Epithelial cell of esophagus (primary cell): ENCODE results near the gene CNTNAP2.

Experiments
- DNase-seq: peaks from one replicate; pipeline ENCODE4 v3.0.0; 2010; ENCODE audit warnings: low read depth
- H3K4me3 ChIP-seq: 2 replicates; pipeline ENCODE4 v1.5.1; 2011; ENCODE audit warnings: mild to moderate bottlenecking, low read length, control low read depth
- TF ChIP-seq, protein P1 (sequence below): IDR thresholded peaks from 2 replicates; pipeline ENCODE4 v1.5.1; 2011; ENCODE audit warnings: low read depth, mild to moderate bottlenecking, low read length, control low read depth, inconsistent platforms; ENCODE audit not compliant: insufficient read depth; ENCODE audit errors: missing control alignments

The CNTNAP2 gene

DNA sequence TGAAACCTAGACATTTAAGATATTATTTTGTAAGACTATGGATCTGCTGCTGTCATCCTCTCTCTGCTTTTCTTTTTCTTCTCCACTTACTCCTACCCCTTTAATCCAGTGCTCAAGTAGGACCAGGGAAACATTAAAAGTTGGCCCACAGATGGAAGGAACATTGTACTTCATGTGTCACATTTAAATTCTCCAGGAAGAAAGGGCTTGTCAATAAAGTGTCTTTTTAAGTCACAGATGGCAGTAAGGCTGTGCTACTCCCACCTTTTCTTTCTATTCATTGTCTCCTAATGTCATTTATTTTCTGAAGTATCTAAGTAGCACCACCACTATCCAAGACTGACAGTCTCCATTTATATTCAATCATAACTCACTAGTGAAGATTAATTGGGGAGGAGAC, 1736.2 kb downstream of the CNTNAP2 start:
- TF ChIP-seq, protein P1, sequence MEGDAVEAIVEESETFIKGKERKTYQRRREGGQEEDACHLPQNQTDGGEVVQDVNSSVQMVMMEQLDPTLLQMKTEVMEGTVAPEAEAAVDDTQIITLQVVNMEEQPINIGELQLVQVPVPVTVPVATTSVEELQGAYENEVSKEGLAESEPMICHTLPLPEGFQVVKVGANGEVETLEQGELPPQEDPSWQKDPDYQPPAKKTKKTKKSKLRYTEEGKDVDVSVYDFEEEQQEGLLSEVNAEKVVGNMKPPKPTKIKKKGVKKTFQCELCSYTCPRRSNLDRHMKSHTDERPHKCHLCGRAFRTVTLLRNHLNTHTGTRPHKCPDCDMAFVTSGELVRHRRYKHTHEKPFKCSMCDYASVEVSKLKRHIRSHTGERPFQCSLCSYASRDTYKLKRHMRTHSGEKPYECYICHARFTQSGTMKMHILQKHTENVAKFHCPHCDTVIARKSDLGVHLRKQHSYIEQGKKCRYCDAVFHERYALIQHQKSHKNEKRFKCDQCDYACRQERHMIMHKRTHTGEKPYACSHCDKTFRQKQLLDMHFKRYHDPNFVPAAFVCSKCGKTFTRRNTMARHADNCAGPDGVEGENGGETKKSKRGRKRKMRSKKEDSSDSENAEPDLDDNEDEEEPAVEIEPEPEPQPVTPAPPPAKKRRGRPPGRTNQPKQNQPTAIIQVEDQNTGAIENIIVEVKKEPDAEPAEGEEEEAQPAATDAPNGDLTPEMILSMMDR: no peak
- no peak overlapping the region for H3K4me3 ChIP-seq
- no peak for DNase-seq

DNA sequence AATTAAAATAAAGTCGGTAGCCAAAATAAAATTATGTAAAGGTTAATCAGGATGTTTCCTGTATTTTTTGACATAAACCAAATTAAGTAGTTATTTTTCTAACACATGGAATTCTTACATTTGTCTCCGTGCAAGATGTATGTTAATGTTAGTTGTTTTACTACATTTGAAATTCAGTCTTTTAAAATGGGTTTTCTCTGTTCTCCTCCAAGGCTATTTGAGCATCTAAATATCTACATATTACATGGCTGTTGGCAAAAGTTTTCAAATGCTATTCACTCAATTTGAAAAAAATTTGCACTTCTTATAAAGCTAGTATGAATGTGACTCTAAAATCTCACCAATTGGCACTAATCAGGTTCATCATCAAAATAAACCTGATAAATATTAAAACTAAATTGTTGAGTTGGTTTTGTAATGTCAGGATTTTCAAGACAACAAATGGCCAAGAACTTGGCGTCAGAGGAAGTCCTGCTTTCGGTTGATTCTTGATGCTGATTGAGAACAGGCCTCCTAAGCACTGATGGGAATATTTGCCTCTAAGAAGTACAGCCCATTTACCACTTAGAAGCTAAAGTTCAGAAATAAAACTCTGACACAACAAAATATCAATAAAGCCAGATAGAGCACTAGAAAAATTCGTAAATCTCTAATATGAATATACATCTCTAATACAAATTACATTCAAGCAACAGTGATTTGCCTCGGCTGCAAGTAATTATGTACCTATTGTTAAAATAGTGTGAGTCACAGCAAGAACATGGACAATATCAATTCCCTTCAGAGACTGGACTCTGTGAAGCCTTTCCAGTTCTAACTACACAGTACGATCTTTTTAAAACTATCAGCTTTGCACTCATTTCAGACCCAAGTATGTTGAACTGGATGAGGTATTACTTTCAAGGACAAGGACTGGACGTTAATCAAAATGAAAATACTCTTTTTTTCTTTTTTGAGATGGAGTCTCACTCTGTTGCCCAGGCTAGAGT, 1740.8 kb downstream of the CNTNAP2 start:
- DNase-seq: no peak
- no peak overlapping the region for H3K4me3 ChIP-seq
- TF ChIP-seq, protein P1: no peak

DNA sequence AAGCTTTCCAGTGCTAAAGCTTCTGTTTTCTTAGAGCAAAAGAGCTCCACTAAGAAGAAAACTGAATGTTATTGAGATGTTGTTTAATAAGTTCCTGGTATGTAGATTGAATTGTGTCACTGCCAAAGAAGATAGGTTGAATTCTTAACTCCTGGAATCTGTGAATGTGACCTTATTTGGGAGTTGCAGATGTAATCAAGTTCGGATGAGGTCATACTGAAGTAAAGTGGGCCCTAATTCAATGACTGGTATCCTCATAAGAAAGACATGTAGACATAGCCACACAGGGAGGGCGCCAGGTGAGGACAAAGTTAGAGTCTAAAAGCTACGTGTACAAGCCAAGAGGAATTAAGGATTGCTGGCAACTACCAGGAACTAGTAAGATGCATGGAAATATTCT, 1741.8 kb downstream of the CNTNAP2 start:
- no peak for DNase-seq
- TF ChIP-seq, protein P1: no peak

DNA sequence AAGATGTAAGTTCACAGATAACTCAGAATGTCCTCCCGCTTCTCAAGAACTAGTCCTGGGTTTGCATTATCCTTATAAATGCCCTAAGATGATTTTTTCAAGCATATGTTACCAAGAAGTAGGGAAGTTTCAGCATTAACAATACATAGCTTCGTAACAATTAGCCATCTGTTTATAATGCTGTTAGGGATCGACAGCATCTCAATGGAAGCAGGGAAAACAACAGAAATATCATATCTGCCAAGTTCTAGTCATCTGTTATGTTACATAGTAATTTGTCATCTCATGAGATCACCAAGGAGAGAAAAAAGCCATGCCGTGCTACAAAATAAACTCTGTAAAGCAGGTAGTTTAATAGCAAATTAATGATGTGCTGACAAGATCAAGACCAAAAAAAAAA, 1742.4 kb downstream of the CNTNAP2 start:
- no peak overlapping the region for H3K4me3 ChIP-seq
- no peak for DNase-seq
- TF ChIP-seq, protein P1: no peak

More for the DNA sequence above, 1741.8 kb downstream of the CNTNAP2 start:
- no peak overlapping the region for H3K4me3 ChIP-seq

DNA sequence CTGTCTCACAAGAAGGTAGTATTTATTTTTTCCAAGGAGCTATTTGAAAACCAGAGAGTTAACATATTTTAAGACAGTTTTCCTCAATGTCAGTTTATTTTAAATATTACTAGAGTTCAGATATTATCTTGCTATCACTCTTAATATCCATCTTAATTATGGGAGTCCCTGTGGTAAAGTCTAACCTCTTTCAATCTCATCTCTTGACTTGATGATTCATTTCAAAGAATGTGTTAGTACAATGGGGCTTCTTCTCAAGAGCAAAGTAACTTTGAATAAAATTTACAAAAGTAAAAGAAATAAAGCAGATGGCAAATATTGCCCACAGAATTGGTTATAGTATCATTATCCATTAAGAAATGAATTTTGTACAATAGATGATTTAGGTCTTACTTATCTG, 1742.9 kb downstream of the CNTNAP2 start:
- TF ChIP-seq, protein P1: no peak

DNA sequence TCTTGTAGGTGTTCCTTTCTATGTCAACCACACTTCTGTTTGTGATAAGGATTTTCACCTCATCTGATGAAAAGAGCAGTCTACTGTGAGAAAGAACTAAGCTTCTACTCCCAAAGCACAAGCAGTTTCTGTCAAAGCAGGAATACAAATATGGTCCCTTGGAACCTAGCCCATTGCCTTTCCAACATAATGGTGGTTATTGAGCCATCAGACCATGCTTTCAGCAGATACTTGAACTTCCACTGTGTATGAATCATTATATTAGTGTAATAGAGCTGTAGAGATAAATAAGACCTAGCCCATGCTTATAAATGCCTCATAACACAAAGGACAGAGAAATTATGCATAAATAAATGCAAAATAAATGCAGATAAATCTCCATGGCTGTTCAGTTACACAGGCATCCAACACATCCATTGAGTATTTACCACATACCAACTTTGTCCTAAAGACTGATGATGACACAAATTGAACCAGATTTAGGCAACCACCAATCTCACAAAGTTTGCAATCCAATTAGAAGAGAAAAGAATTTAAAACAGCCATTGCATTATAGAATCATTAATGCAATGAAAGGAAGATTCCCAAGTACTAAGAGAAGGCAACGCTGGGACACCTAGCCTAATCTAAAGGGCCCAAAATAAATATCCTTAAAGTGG, 1744.6 kb downstream of the CNTNAP2 start:
- no peak for DNase-seq
- TF ChIP-seq, protein P1: no peak

More for the DNA sequence above, 1742.9 kb downstream of the CNTNAP2 start:
- DNase-seq: no peak
- no peak overlapping the region for H3K4me3 ChIP-seq

More for the DNA sequence above, 1744.6 kb downstream of the CNTNAP2 start:
- H3K4me3 ChIP-seq: no peak overlapping the region
